D721Med (cell line): ENCODE results near the gene NUFIP2.
A peak's percentile ranks its signal among the peaks of the same experiment; 100 is the strongest.

Experiments
- DNase-seq: peaks from one replicate; pipeline ENCODE4 v3.0.0; 2011; ENCODE audit warnings: low spot score; ENCODE audit not compliant: insufficient read length
- FAIRE-seq: peaks from 2 replicates; lab custom pipeline; 2011; peaks lifted over from hg19 to GRCh38; lab: Jason Lieb, UNC
- CTCF ChIP-seq: IDR thresholded peaks from 2 replicates; pipeline ENCODE4 v1.5.1; 2012; ENCODE audit warnings: mild to moderate bottlenecking, control low read depth; ENCODE audit not compliant: insufficient read depth; ENCODE audit errors: missing control alignments

The NUFIP2 gene

GRCh38 chr17:29255926-29256522 is 37.9 kb downstream of the NUFIP2 start:
- DNase-seq (no peak), FAIRE-seq (no peak)
- no peak for TF ChIP-seq CTCF

GRCh38 chr17:29253037-29253436 is 40.9 kb downstream of the NUFIP2 start:
- no peak for FAIRE-seq
- no peak for TF ChIP-seq CTCF
- no peak for DNase-seq

DNA sequence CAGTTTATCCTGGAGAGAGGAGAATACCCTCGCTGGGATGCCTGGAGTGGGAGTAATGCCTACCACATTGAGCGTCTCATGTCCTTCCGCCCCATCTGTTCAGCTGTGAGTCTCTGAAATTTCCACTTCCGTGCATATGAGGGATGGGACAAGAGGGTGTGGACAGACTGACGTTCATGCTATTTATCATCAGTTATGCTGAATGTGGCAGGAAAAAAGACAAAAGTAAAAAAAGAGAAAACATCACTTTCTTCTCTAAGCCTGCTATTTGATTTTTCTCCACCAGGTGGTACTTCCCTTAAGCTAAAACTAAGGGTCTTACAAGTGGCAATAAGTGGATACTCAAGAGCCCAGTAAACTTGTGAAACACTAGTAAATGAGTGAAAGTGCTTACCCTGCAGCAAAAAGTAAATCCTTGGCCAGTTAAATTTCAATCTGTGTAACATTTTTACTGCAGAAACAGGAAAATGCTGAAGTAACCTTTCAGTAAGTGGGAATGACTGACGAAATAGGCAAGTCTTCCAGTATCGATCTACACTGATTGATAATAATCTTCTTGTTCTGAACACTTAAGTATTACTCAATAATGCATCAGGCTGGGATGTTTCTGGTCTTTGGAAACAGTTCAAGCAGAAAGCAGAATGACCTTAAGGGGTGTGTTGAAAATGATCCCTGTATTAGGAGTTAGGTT is 41.7 kb downstream of the NUFIP2 start:
- no peak for FAIRE-seq
- no peak for DNase-seq

DNA sequence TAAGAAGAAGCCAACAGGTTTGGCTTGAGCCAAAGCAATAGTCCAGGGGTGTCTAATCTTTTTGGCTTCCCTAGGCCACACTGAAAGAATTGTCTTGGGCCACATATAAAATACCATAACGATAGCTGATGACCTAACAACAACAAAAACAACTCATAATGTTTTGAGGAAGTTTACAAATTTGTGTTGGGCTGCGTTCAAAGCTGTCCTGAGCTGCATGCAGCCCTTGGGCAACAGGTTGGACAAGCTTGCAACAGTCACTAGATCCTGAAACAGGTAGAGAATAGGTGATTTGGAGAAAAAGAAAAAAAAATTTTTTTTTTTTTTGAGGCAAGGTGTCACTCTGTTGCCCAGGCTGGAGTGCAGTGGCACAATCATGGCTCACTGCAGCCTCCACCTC is 42.8 kb downstream of the NUFIP2 start:
- TF ChIP-seq CTCF = no peak
- no peak for DNase-seq
- FAIRE-seq = no peak

More for the DNA sequence above, 41.7 kb downstream of the NUFIP2 start:
- peak; percentile 48 for TF ChIP-seq CTCF

- FAIRE-seq (no peak), DNase-seq (no peak)
- no peak for TF ChIP-seq CTCF
These were observed 43.3 kb downstream of the NUFIP2 start for GRCh38 chr17:29250666-29251065.

GRCh38 chr17:29248845-29249244 is 45.1 kb downstream of the NUFIP2 start:
- TF ChIP-seq CTCF = no peak
- DNase-seq = no peak
- FAIRE-seq = no peak

- FAIRE-seq (no peak), DNase-seq (no peak)
- no peak for TF ChIP-seq CTCF
These were observed 46.7 kb downstream of the NUFIP2 start for GRCh38 chr17:29247219-29247618.
